Naive B cell (primary cell): Measurements from ENCODE around the gene JUNB. TPM values are rescaled to one million over a fixed set of nuclear protein-coding genes. Genes with fewer than 3 reads are reported as not detected.
"Not testable (repeated sequence)": the region's sequence is repeated elsewhere in the genome, so short reads cannot be mapped to it uniquely, and the experiment has no call there.

Experiments
- ATAC-seq, 2 donors: fragments of 150-1000 bp; cut with Tn5 transposase; 2 replicates each; pipeline ENCODE4 v1.10.0; 2021; ENCODE audit warnings: low read depth in 2 of 2, mild to moderate bottlenecking in 2 of 2, moderate library complexity in 2 of 2
- DNase-seq: peaks from one replicate; pipeline ENCODE4 v3.0.0; 2022
- H3K27ac Mint-ChIP-seq, 6 donors: one replicate each; pipeline ENCODE4 v1.8.0; 2020 to 2022; ENCODE audit warnings: mild to moderate bottlenecking in 6 of 6, mixed read lengths in 6 of 6, moderate library complexity in 5 of 6, inconsistent platforms in 2 of 6
- H3K27me3 Mint-ChIP-seq, 3 donors: one replicate each; pipeline ENCODE4 v1.8.0; 2021 to 2022; ENCODE audit warnings: mixed read lengths in 3 of 3, mild to moderate bottlenecking in 1 of 3
- H3K36me3 Mint-ChIP-seq, 2 donors: one replicate each; pipeline ENCODE4 v1.8.0; 2020 to 2022; ENCODE audit warnings: mixed read lengths in 2 of 2, inconsistent platforms in 1 of 2, mild to moderate bottlenecking in 1 of 2
- H3K4me1 Mint-ChIP-seq, 3 donors: one replicate each; pipeline ENCODE4 v1.8.0; 2020 to 2022; ENCODE audit warnings: mixed read lengths in 3 of 3, inconsistent platforms in 1 of 3, mild to moderate bottlenecking in 1 of 3, moderate library complexity in 1 of 3
- H3K4me3 Mint-ChIP-seq, 8 donors: one replicate each; pipeline ENCODE4 v1.8.0; 2020 to 2022; ENCODE audit warnings: mild to moderate bottlenecking in 8 of 8, mixed read lengths in 8 of 8, moderate library complexity in 8 of 8, inconsistent platforms in 2 of 8
- H3K9me3 Mint-ChIP-seq, 7 donors: one replicate each; pipeline ENCODE4 v1.8.0; 2020 to 2022; ENCODE audit warnings: mixed read lengths in 7 of 7, mild to moderate bottlenecking in 5 of 7, inconsistent platforms in 2 of 7, moderate library complexity in 1 of 7
- polyA plus RNA-seq, 6 donors: library from polyadenylated mRNA; unstranded; fragments of 300-500 nt; fragmentation: Illumina TruSeq; gene quantifications; one replicate each; pipeline ENCODE4 v1.2.3, GENCODE V29; 2021; ENCODE audit warnings: low read depth in 6 of 6

The JUNB gene
- polyA plus RNA-seq, 6 donors from 2014 or later: 777 to 2,686 (median 1,649) TPM

GRCh38 chr19:12796146-12797071 is 5.1 kb downstream of the JUNB start:
- peak; percentile 73 for DNase-seq
- Mint-ChIP-seq H3K27me3 (peaks cover 0 to 3% (median 0%) of the 10 kb centered on the region in 3 donors), H3K27ac (peak overlapping the region in 5 of 6 donors; percentile 60 to 98 (median 96)), H3K36me3 (no peaks in the 10 kb centered on the region), H3K4me3 (peak overlapping the region; percentile 77 to 91 (median 84)), H3K4me1 (peaks cover 25 to 40% (median 33%) of the 10 kb centered on the region in 3 donors), H3K9me3 (no peaks in the 10 kb centered on the region)
- ATAC-seq: no peak

- Mint-ChIP-seq H3K4me3 (peak overlapping the region in 2 of 8 donors; percentile 61 to 65), H3K4me1 (peaks cover 26 to 42% (median 36%) of the 10 kb centered on the region in 3 donors), H3K27me3 (peaks cover 0 to 3% (median 2%) of the 10 kb centered on the region in 3 donors), H3K9me3 (no peaks in the 10 kb centered on the region), H3K27ac (peak overlapping the region in 1 of 6 donors; percentile 82), H3K36me3 (no peaks in the 10 kb centered on the region)
- DNase-seq: no peak
- ATAC-seq: no peak
Measured at GRCh38 chr19:12797141-12797587, 5.9 kb downstream of the JUNB start.

- H3K36me3 Mint-ChIP-seq, H3K27me3 Mint-ChIP-seq, H3K9me3 Mint-ChIP-seq, ATAC-seq, DNase-seq: not testable (repeated sequence)
- Mint-ChIP-seq H3K4me1 (peaks cover 31 to 45% (median 40%) of the 10 kb centered on the region in 3 donors), H3K27ac (peak overlapping the region in 2 of 6 donors; percentile 59 to 82), H3K4me3 (peak overlapping the region in 2 of 8 donors; percentile 61 to 65)
Measured at GRCh38 chr19:12797607-12798006, 6.3 kb downstream of the JUNB start.

- Mint-ChIP-seq H3K27ac (no peak overlapping the region), H3K27me3 (peaks cover 0 to 7% (median 0%) of the 10 kb centered on the region in 3 donors), H3K4me3 (peak overlapping the region; percentile 15 to 89 (median 66)), H3K9me3 (no peaks in the 10 kb centered on the region), H3K36me3 (no peaks in the 10 kb centered on the region), H3K4me1 (peaks cover 23 to 36% (median 28%) of the 10 kb centered on the region in 3 donors)
- ATAC-seq (no peak), DNase-seq (no peak)
Measured at GRCh38 chr19:12799742-12800465, 8.6 kb downstream of the JUNB start.

- ATAC-seq: no peak
- H3K36me3 Mint-ChIP-seq: no peaks in the 10 kb centered on the region
- no peak for DNase-seq
- H3K4me1 Mint-ChIP-seq: peaks cover 23 to 36% (median 28%) of the 10 kb centered on the region in 3 donors
- H3K4me3 Mint-ChIP-seq: peak overlapping the region; percentile 79 to 94 (median 89)
- H3K9me3 Mint-ChIP-seq: no peaks in the 10 kb centered on the region
- no peak overlapping the region for H3K27ac Mint-ChIP-seq
- H3K27me3 Mint-ChIP-seq: peaks cover 0 to 7% (median 0%) of the 10 kb centered on the region in 3 donors
Measured at GRCh38 chr19:12800466-12800770, 9.1 kb downstream of the JUNB start.

GRCh38 chr19:12800923-12801465 is 9.7 kb downstream of the JUNB start:
- DNase-seq: no peak
- H3K27ac Mint-ChIP-seq: peak overlapping the region in 2 of 6 donors; percentile 7 to 81
- no peak for ATAC-seq

GRCh38 chr19:12801466-12802266 is 10.4 kb downstream of the JUNB start, which contains the start of the genes PRDX2 and THSD8:
Gene PRDX2, minus strand, starts transcription at chr19:12801800. Its CDS starts 539 bp downstream, at chr19:12801261.
Gene THSD8, plus strand, starts transcription at chr19:12802069. Its CDS starts 3 bp downstream, at chr19:12802072.
- Mint-ChIP-seq H3K27ac (peak within 1 kb of the TSS in 4 of 6 donors; percentile 7 to 83 (median 57)), H3K36me3 (no peaks in the 10 kb centered on the region), H3K27me3 (peaks cover 0 to 7% (median 0%) of the 10 kb centered on the region in 3 donors), H3K4me1 (peaks cover 22 to 34% (median 24%) of the 10 kb centered on the region in 3 donors), H3K9me3 (no peaks in the 10 kb centered on the region), H3K4me3 (peak within 1 kb of the TSS; percentile 79 to 94 (median 89))
- ATAC-seq (peak; percentile 65 to 67), DNase-seq (peak; percentile 63)

More at GRCh38 chr19:12800923-12801465, 9.7 kb downstream of the JUNB start:
- Mint-ChIP-seq H3K36me3 (no peaks in the 10 kb centered on the region), H3K4me1 (peaks cover 22 to 34% (median 24%) of the 10 kb centered on the region in 3 donors), H3K9me3 (no peaks in the 10 kb centered on the region), H3K27me3 (peaks cover 0 to 7% (median 0%) of the 10 kb centered on the region in 3 donors), H3K4me3 (peak overlapping the region; percentile 79 to 94 (median 89))

GRCh38 chr19:12802267-12803106 is 11.2 kb downstream of the JUNB start:
- Mint-ChIP-seq H3K27me3 (peaks cover 0 to 7% (median 0%) of the 10 kb centered on the region in 3 donors), H3K4me1 (peaks cover 25 to 39% (median 27%) of the 10 kb centered on the region in 3 donors), H3K27ac (peak overlapping the region in 3 of 6 donors; percentile 33 to 83 (median 58)), H3K4me3 (peak overlapping the region; percentile 79 to 94 (median 89)), H3K36me3 (no peaks in the 10 kb centered on the region), H3K9me3 (no peaks in the 10 kb centered on the region)
- no peak for ATAC-seq
- no peak for DNase-seq

GRCh38 chr19:12804051-12804450 is 12.8 kb downstream of the JUNB start:
- DNase-seq: no peak
- peak overlapping the region in 6 of 8 donors; percentile 9 to 68 (median 41) for H3K4me3 Mint-ChIP-seq
- H3K36me3 Mint-ChIP-seq: peaks cover 0 to 6% of the 10 kb centered on the region in 2 donors
- peak overlapping the region in 2 of 6 donors; percentile 37 to 48 for H3K27ac Mint-ChIP-seq
- H3K27me3 Mint-ChIP-seq: peaks cover 0 to 7% (median 0%) of the 10 kb centered on the region in 3 donors
- no peak for ATAC-seq
- no peaks in the 10 kb centered on the region for H3K9me3 Mint-ChIP-seq
- peaks cover 27 to 41% (median 28%) of the 10 kb centered on the region in 3 donors for H3K4me1 Mint-ChIP-seq

- DNase-seq: peak; percentile 85
- peaks cover 0 to 7% (median 0%) of the 10 kb centered on the region in 3 donors for H3K27me3 Mint-ChIP-seq
- peaks cover 0 to 6% of the 10 kb centered on the region in 2 donors for H3K36me3 Mint-ChIP-seq
- H3K27ac Mint-ChIP-seq: peak within 1 kb of the TSS; percentile 85 to 98 (median 92)
- H3K4me1 Mint-ChIP-seq: peaks cover 19 to 31% (median 26%) of the 10 kb centered on the region in 3 donors
- peak; percentile 87 to 92 for ATAC-seq
- peak within 1 kb of the TSS; percentile 91 to 98 (median 95) for H3K4me3 Mint-ChIP-seq
- no peaks in the 10 kb centered on the region for H3K9me3 Mint-ChIP-seq
Measured at GRCh38 chr19:12806242-12807081, 15.2 kb downstream of the JUNB start, which contains the start of gene RNASEH2A. Gene RNASEH2A, plus strand, starts transcription at chr19:12806584. Its CDS starts 90 bp downstream, at chr19:12806674.

- H3K9me3 Mint-ChIP-seq: no peaks in the 10 kb centered on the region
- DNase-seq (no peak), ATAC-seq (no peak)
- H3K27ac Mint-ChIP-seq: no peak overlapping the region
- H3K27me3 Mint-ChIP-seq: no peaks in the 10 kb centered on the region
- peaks cover 5 to 8% of the 10 kb centered on the region in 2 donors for H3K36me3 Mint-ChIP-seq
- H3K4me3 Mint-ChIP-seq: no peak overlapping the region
- H3K4me1 Mint-ChIP-seq: no peaks in the 10 kb centered on the region
Measured at GRCh38 chr19:12815088-12815487, 23.8 kb downstream of the JUNB start.
